ENCODE data around the gene POP4.

DNA sequence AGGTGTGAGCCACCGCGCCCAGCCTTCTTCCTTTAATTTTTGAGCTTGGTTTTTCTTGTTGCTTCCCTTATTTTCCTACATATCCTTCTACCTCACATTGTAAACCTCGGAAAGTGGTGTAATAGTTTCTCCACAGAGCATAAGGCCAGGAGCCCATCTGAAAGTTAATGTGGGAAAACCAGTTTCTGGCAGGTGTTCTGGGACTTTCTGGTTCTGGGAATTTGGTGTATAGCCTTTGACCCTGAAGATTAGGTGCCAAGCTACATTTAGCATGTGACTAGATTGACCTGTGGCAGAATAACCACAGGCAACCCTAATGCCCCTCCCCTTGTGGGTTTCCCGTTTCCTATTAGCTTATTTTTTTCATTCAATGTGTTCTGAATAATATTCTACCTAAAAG, 8.7 kb downstream of the POP4 start:
- TF ChIP-seq, protein P1, sequence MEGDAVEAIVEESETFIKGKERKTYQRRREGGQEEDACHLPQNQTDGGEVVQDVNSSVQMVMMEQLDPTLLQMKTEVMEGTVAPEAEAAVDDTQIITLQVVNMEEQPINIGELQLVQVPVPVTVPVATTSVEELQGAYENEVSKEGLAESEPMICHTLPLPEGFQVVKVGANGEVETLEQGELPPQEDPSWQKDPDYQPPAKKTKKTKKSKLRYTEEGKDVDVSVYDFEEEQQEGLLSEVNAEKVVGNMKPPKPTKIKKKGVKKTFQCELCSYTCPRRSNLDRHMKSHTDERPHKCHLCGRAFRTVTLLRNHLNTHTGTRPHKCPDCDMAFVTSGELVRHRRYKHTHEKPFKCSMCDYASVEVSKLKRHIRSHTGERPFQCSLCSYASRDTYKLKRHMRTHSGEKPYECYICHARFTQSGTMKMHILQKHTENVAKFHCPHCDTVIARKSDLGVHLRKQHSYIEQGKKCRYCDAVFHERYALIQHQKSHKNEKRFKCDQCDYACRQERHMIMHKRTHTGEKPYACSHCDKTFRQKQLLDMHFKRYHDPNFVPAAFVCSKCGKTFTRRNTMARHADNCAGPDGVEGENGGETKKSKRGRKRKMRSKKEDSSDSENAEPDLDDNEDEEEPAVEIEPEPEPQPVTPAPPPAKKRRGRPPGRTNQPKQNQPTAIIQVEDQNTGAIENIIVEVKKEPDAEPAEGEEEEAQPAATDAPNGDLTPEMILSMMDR (IDR thresholded peaks at IDR 0.05; ENCODE audit: poor library complexity), result no peak
- TF ChIP-seq EZH2 (IDR thresholded peaks at IDR 0.05; ENCODE audit: borderline replicate concordance), result no peak
- no peak for TF ChIP-seq EZH2phosphoT487 (IDR thresholded peaks at IDR 0.05; ENCODE audit: low read depth, severe bottlenecking, unreplicated experiment)

Data from hepatocyte (in vitro differentiated cells).